ENCODE measurements around the gene KIAA0586. TPM values are rescaled to one million over a fixed set of nuclear protein-coding genes. Genes with fewer than 3 reads are reported as not detected.

Gene KIAA0586
- polyA plus RNA-seq, 1 of the 3 experiments (the other 2 are of a cell fraction), result 7.5 TPM

GRCh38 chr14:58565832-58566231, 138.3 kb downstream of the KIAA0586 start:
- Histone ChIP-seq H3K27ac (ENCODE audit: low read depth in 2 of 2, low read length in 1 of 2) (no peak overlapping the region), H3K9me3 (no peaks in the 10 kb centered on the region), H4K20me1 (ENCODE audit: insufficient read depth) (no peaks in the 10 kb centered on the region), H3K4me2 (no peak overlapping the region), H2AFZ (ENCODE audit: low read depth) (no peak overlapping the region), H3K27me3 (ENCODE audit: insufficient read depth) (no peaks in the 10 kb centered on the region), H3F3A (replicated peaks; ENCODE audit: insufficient read depth) (no peaks in the 10 kb centered on the region), H3K36me3 (replicated peaks in 1 of 2; ENCODE audit: control insufficient read depth in 1 of 2, insufficient read depth in 2 of 2, low read length in 1 of 2) (peaks cover 0 to 2% of the 10 kb centered on the region in 2 experiments), H3K4me3 (ENCODE audit: low read depth in 2 of 2, low read length in 1 of 2) (no peak overlapping the region), H3K9me2 (no peaks in the 10 kb centered on the region), H3K9ac (no peak overlapping the region), H3K79me2 (ENCODE audit: insufficient read depth) (no peaks in the 10 kb centered on the region), H3K4me1 (ENCODE audit: control insufficient read depth in 1 of 2, insufficient read depth in 2 of 2, low read depth in 1 of 2, low read length in 1 of 2) (no peaks in the 10 kb centered on the region)
- ChIA-PET CTCF (no interaction called here), POLR2A (no interaction called here)
- WGBS (ENCODE audit: low lambda C conversion rate), result 90% methylated on average over 4 of the region's 4 CpGs
- TF ChIP-seq EZH2phosphoT487 (IDR thresholded peaks at IDR 0.05; ENCODE audit: borderline replicate concordance, low read depth) (no peak), TCF12 (IDR thresholded peaks at IDR 0.05) (no peak), RCOR1 (IDR thresholded peaks at IDR 0.05; ENCODE audit: low read length) (no peak), ELF1 (IDR thresholded peaks at IDR 0.05) (no peak), YY1 (IDR thresholded peaks at IDR 0.05; ENCODE audit: low read depth) (no peak), GATA2 (CRISPR knock-in tag; IDR thresholded peaks at IDR 0.05) (no peak)
- DNase-seq, result no peak

- no peak for TF ChIP-seq NFIC (IDR thresholded peaks at IDR 0.05; ENCODE audit: borderline replicate concordance)
- no peak for TF ChIP-seq EP300 (IDR thresholded peaks at IDR 0.05; ENCODE audit: borderline replicate concordance in 1 of 2, low read depth in 1 of 2, low read length in 1 of 2)
- TF ChIP-seq MEF2A (IDR thresholded peaks at IDR 0.05; ENCODE audit: borderline replicate concordance, low read depth), result no peak
- no peak for TF ChIP-seq POLR2AphosphoS5 (IDR thresholded peaks at IDR 0.05; ENCODE audit: low read depth, low read length)
- TF ChIP-seq FOSL2 (IDR thresholded peaks at IDR 0.05; ENCODE audit: borderline replicate concordance, low read depth), result no peak
- no peak for TF ChIP-seq GABPA (IDR thresholded peaks at IDR 0.05; ENCODE audit: low read depth)
- no peak for TF ChIP-seq SIN3A (IDR thresholded peaks at IDR 0.05; ENCODE audit: borderline replicate concordance, low read depth, low read length)
- Histone ChIP-seq H3K27me3 (ENCODE audit: insufficient read depth) (no peaks in the 10 kb centered on the region), H3K4me3 (ENCODE audit: low read depth in 2 of 2, low read length in 1 of 2) (no peak overlapping the region), H3K4me2 (no peak overlapping the region), H3F3A (replicated peaks; ENCODE audit: insufficient read depth) (no peaks in the 10 kb centered on the region), H3K9me2 (no peaks in the 10 kb centered on the region), H2AFZ (ENCODE audit: low read depth) (no peak overlapping the region), H4K20me1 (ENCODE audit: insufficient read depth) (no peaks in the 10 kb centered on the region), H3K9me3 (no peaks in the 10 kb centered on the region), H3K4me1 (ENCODE audit: control insufficient read depth in 1 of 2, insufficient read depth in 2 of 2, low read depth in 1 of 2, low read length in 1 of 2) (no peaks in the 10 kb centered on the region), H3K27ac (ENCODE audit: low read depth in 2 of 2, low read length in 1 of 2) (no peak overlapping the region), H3K9ac (no peak overlapping the region), H3K36me3 (replicated peaks in 1 of 2; ENCODE audit: control insufficient read depth in 1 of 2, insufficient read depth in 2 of 2, low read length in 1 of 2) (no peaks in the 10 kb centered on the region), H3K79me2 (ENCODE audit: insufficient read depth) (no peaks in the 10 kb centered on the region)
- WGBS (ENCODE audit: low lambda C conversion rate), result 96% methylated on average over 3 of the region's 3 CpGs
- DNase-seq, result no peak
- CTCF ChIA-PET, result no interaction called here
- POLR2A ChIA-PET, result no interaction called here
Observed at GRCh38 chr14:58566979-58567378, 139.5 kb downstream of the KIAA0586 start.

- H3K27ac ChIP-seq (ENCODE audit: low read depth in 2 of 2, low read length in 1 of 2), result no peak overlapping the region
- H3K9ac ChIP-seq, result no peak overlapping the region
- no peak for TF ChIP-seq REST (IDR thresholded peaks at IDR 0.05; ENCODE audit: low read depth, low read length)
- no peak for TF ChIP-seq EZH2phosphoT487 (IDR thresholded peaks at IDR 0.05; ENCODE audit: borderline replicate concordance, low read depth)
- no peak for TF ChIP-seq RFX5 (IDR thresholded peaks at IDR 0.05; ENCODE audit: low read length)
- no peak for TF ChIP-seq USF2 (IDR thresholded peaks at IDR 0.05; ENCODE audit: borderline replicate concordance, low read depth, low read length)
- no peak for TF ChIP-seq GATA2 (CRISPR knock-in tag; IDR thresholded peaks at IDR 0.05)
- no peak for TF ChIP-seq RCOR1 (IDR thresholded peaks at IDR 0.05; ENCODE audit: low read length)
- no peak for TF ChIP-seq JUND (IDR thresholded peaks at IDR 0.05)
- no peak for TF ChIP-seq SMC3 (IDR thresholded peaks at IDR 0.05; ENCODE audit: low read depth, low read length)
- TF ChIP-seq FOXJ3 (CRISPR knock-in tag; IDR thresholded peaks at IDR 0.05), result no peak
- ChIA-PET POLR2A (no interaction called here), CTCF (interaction anchor here (1.0 kb wide), 1 partner anchor 9 kb away, joined by 3 read pairs; no protein-coding TSS in a partner anchor)
- H3K9me2 ChIP-seq, result no peaks in the 10 kb centered on the region
- no peaks in the 10 kb centered on the region for H4K20me1 ChIP-seq (ENCODE audit: insufficient read depth)
- no peak overlapping the region for H3K4me3 ChIP-seq (ENCODE audit: low read depth in 2 of 2, low read length in 1 of 2)
- no peak overlapping the region for H3K4me2 ChIP-seq
- H2AFZ ChIP-seq (ENCODE audit: low read depth), result no peak overlapping the region
- peaks cover 5% of the 10 kb centered on the region for H3F3A ChIP-seq (replicated peaks; ENCODE audit: insufficient read depth)
- H3K79me2 ChIP-seq (ENCODE audit: insufficient read depth), result no peaks in the 10 kb centered on the region
- DNase-seq, result no peak
- whole genome bisulfite sequencing (ENCODE audit: low lambda C conversion rate), result 92% methylated on average over 3 of the region's 3 CpGs
- H3K36me3 ChIP-seq (replicated peaks in 1 of 2; ENCODE audit: control insufficient read depth in 1 of 2, insufficient read depth in 2 of 2, low read length in 1 of 2), result no peaks in the 10 kb centered on the region
- no peaks in the 10 kb centered on the region for H3K27me3 ChIP-seq (ENCODE audit: insufficient read depth)
- no peaks in the 10 kb centered on the region for H3K4me1 ChIP-seq (ENCODE audit: control insufficient read depth in 1 of 2, insufficient read depth in 2 of 2, low read depth in 1 of 2, low read length in 1 of 2)
- no peaks in the 10 kb centered on the region for H3K9me3 ChIP-seq
Observed at GRCh38 chr14:58568322-58568721, 140.8 kb downstream of the KIAA0586 start.
